ENCODE data around the gene NPTXR. TPM values are rescaled to one million over a fixed set of nuclear protein-coding genes. Genes with fewer than 3 reads are reported as not detected.

Gene NPTXR
- polyA plus RNA-seq, 3 donors: 3.7 to 5.5 (median 4.3) TPM

GRCh38 chr22:38841211-38841610 is 2.6 kb downstream of the NPTXR start:
- DNase-seq (ENCODE audit: extremely low read depth in 1 of 11, low read depth in 9 of 11, low spot score in 4 of 11): no peak

- no peak for DNase-seq (ENCODE audit: extremely low read depth in 1 of 11, low read depth in 9 of 11, low spot score in 4 of 11)
Observed at GRCh38 chr22:38840129-38840528, 3.7 kb downstream of the NPTXR start.

GRCh38 chr22:38839686-38840085 is 4.1 kb downstream of the NPTXR start:
- no peak for DNase-seq (ENCODE audit: extremely low read depth in 1 of 11, low read depth in 9 of 11, low spot score in 4 of 11)

- no peak for DNase-seq (ENCODE audit: extremely low read depth in 1 of 11, low read depth in 9 of 11, low spot score in 4 of 11)
Observed at GRCh38 chr22:38837414-38837928, 6.4 kb downstream of the NPTXR start.

- no peak for DNase-seq (ENCODE audit: extremely low read depth in 1 of 11, low read depth in 9 of 11, low spot score in 4 of 11)
Observed at GRCh38 chr22:38835888-38836301, 7.9 kb downstream of the NPTXR start.

GRCh38 chr22:38834991-38835390 is 8.8 kb downstream of the NPTXR start:
- DNase-seq (ENCODE audit: extremely low read depth in 1 of 11, low read depth in 9 of 11, low spot score in 4 of 11): no peak

GRCh38 chr22:38834215-38834953 is 9.4 kb downstream of the NPTXR start:
- no peak for DNase-seq (ENCODE audit: extremely low read depth in 1 of 11, low read depth in 9 of 11, low spot score in 4 of 11)

- DNase-seq (ENCODE audit: extremely low read depth in 1 of 11, low read depth in 9 of 11, low spot score in 4 of 11): no peak
Observed at GRCh38 chr22:38833061-38833460, 10.8 kb downstream of the NPTXR start.

- no peak for DNase-seq (ENCODE audit: extremely low read depth in 1 of 11, low read depth in 9 of 11, low spot score in 4 of 11)
Observed at GRCh38 chr22:38832005-38832978, 11.5 kb downstream of the NPTXR start.

- no peak for DNase-seq (ENCODE audit: extremely low read depth in 1 of 11, low read depth in 9 of 11, low spot score in 4 of 11)
Observed at GRCh38 chr22:38831166-38831945, 12.5 kb downstream of the NPTXR start.

- DNase-seq (ENCODE audit: extremely low read depth in 1 of 11, low read depth in 9 of 11, low spot score in 4 of 11): no peak
Observed at GRCh38 chr22:38830845-38831108, 13.1 kb downstream of the NPTXR start.

GRCh38 chr22:38830026-38830844 is 13.6 kb downstream of the NPTXR start:
- DNase-seq (ENCODE audit: extremely low read depth in 1 of 11, low read depth in 9 of 11, low spot score in 4 of 11): no peak

GRCh38 chr22:38829485-38829884 is 14.3 kb downstream of the NPTXR start:
- no peak for DNase-seq (ENCODE audit: extremely low read depth in 1 of 11, low read depth in 9 of 11, low spot score in 4 of 11)

GRCh38 chr22:38828616-38829205 is 15.1 kb downstream of the NPTXR start:
- DNase-seq (ENCODE audit: extremely low read depth in 1 of 11, low read depth in 9 of 11, low spot score in 4 of 11): no peak

- DNase-seq (ENCODE audit: extremely low read depth in 1 of 11, low read depth in 9 of 11, low spot score in 4 of 11): no peak
Observed at GRCh38 chr22:38828191-38828590, 15.6 kb downstream of the NPTXR start.

- DNase-seq (ENCODE audit: extremely low read depth in 1 of 11, low read depth in 9 of 11, low spot score in 4 of 11): no peak
Observed at GRCh38 chr22:38827510-38827909, 16.3 kb downstream of the NPTXR start.

GRCh38 chr22:38826801-38827200 is 17.0 kb downstream of the NPTXR start:
- DNase-seq (ENCODE audit: extremely low read depth in 1 of 11, low read depth in 9 of 11, low spot score in 4 of 11): no peak

GRCh38 chr22:38826386-38826785 is 17.4 kb downstream of the NPTXR start:
- DNase-seq (ENCODE audit: extremely low read depth in 1 of 11, low read depth in 9 of 11, low spot score in 4 of 11): no peak

All from renal cortex interstitium (tissue), 11 donors.